H9 (cell line): ENCODE measurements around the gene MAGI1. TPM values are rescaled to one million over a fixed set of nuclear protein-coding genes. Genes with fewer than 3 reads are reported as not detected.

Experiments
- DNase-seq: peaks from one replicate; pipeline ENCODE4 v3.0.0-alpha.2; 2017
- H2AFZ ChIP-seq: one replicate; pipeline ENCODE4 v1.6.1; 2013; ENCODE audit warnings: mild to moderate bottlenecking, low read length, control low read depth, moderate library complexity
- H2AK5ac ChIP-seq: 2 replicates; pipeline ENCODE4 v1.6.1; 2013; ENCODE audit warnings: low read length, control low read depth, mixed read lengths; ENCODE audit not compliant: insufficient read length
- H2BK120ac ChIP-seq: one replicate; pipeline ENCODE4 v1.6.1; 2013; ENCODE audit warnings: low read depth, mild to moderate bottlenecking, low read length, control low read depth, inconsistent platforms; ENCODE audit not compliant: poor library complexity, severe bottlenecking
- H2BK12ac ChIP-seq: 2 replicates; pipeline ENCODE4 v1.6.1; 2013; ENCODE audit warnings: low read length, control low read depth, mixed read lengths, low read depth; ENCODE audit not compliant: insufficient read length
- H2BK15ac ChIP-seq: 2 replicates; pipeline ENCODE4 v1.6.1; 2013; ENCODE audit warnings: low read depth, low read length, control low read depth
- H2BK20ac ChIP-seq: one replicate; pipeline ENCODE4 v1.6.1; 2013; ENCODE audit warnings: low read depth, mild to moderate bottlenecking, low read length, control low read depth, inconsistent platforms; ENCODE audit not compliant: poor library complexity, severe bottlenecking
- H2BK5ac ChIP-seq: 2 replicates; pipeline ENCODE4 v1.6.1; 2013; ENCODE audit warnings: low read length, control low read depth, mixed read lengths; ENCODE audit not compliant: insufficient read length
- H3K14ac ChIP-seq: 2 replicates; pipeline ENCODE4 v1.6.1; 2013; ENCODE audit warnings: low read length, control low read depth; ENCODE audit not compliant: insufficient read depth
- H3K18ac ChIP-seq: 2 replicates; pipeline ENCODE4 v1.6.1; 2013; ENCODE audit warnings: low read depth, mild to moderate bottlenecking, mixed read lengths, low read length, control low read depth; ENCODE audit not compliant: insufficient read length
- H3K23ac ChIP-seq: 2 replicates; pipeline ENCODE4 v1.6.1; 2013; ENCODE audit warnings: low read length, control low read depth, mixed read lengths, low read depth; ENCODE audit not compliant: insufficient read length
- H3K23me2 ChIP-seq: 2 replicates; pipeline ENCODE4 v1.6.1; 2013; ENCODE audit warnings: low read depth, mild to moderate bottlenecking, mixed read lengths, low read length, control low read depth; ENCODE audit not compliant: insufficient read length, poor library complexity, severe bottlenecking
- H3K27ac ChIP-seq: 2 replicates; pipeline ENCODE4 v1.5.1; 2013; ENCODE audit warnings: low read length, control low read depth, mixed read lengths, low read depth; ENCODE audit not compliant: insufficient read length
- H3K27me3 ChIP-seq: 2 replicates; pipeline ENCODE4 v1.6.1; 2013; ENCODE audit warnings: low read length, control low read depth, inconsistent platforms; ENCODE audit not compliant: insufficient read depth
- H3K4ac ChIP-seq: 2 replicates; pipeline ENCODE4 v1.6.1; 2013; ENCODE audit warnings: low read depth, mild to moderate bottlenecking, control low read depth, inconsistent platforms, low read length, moderate library complexity
- H3K4me1 ChIP-seq: 2 replicates; pipeline ENCODE4 v1.6.1; 2013; ENCODE audit warnings: low read length, control low read depth, inconsistent platforms; ENCODE audit not compliant: insufficient read depth
- H3K4me2 ChIP-seq: 2 replicates; pipeline ENCODE4 v1.6.1; 2013; ENCODE audit warnings: low read length, control low read depth, mixed read lengths; ENCODE audit not compliant: insufficient read length, insufficient read depth
- H3K56ac ChIP-seq: 2 replicates; pipeline ENCODE4 v1.6.1; 2013; ENCODE audit warnings: low read depth, mild to moderate bottlenecking, mixed read lengths, low read length, control low read depth; ENCODE audit not compliant: insufficient read length
- H3K79me1 ChIP-seq: 2 replicates; pipeline ENCODE4 v1.6.1; 2013; ENCODE audit warnings: low read depth, mild to moderate bottlenecking, moderate library complexity, low read length, control low read depth, inconsistent platforms; ENCODE audit not compliant: insufficient read depth, poor library complexity, severe bottlenecking
- H3K79me2 ChIP-seq: 2 replicates; pipeline ENCODE4 v1.6.1; 2013; ENCODE audit warnings: low read length, control low read depth, inconsistent platforms; ENCODE audit not compliant: insufficient read depth
- H3K9ac ChIP-seq: 2 replicates; pipeline ENCODE4 v1.6.1; 2013; ENCODE audit warnings: low read length, control low read depth, mixed read lengths; ENCODE audit not compliant: insufficient read length; ENCODE audit errors: extremely low read depth
- H3K9me3 ChIP-seq: one replicate; pipeline ENCODE4 v1.6.1; 2013; ENCODE audit warnings: low read depth, low read length, inconsistent platforms; ENCODE audit not compliant: control insufficient read depth
- H3T11ph ChIP-seq: one replicate; pipeline ENCODE4 v1.6.1; 2013; ENCODE audit warnings: mild to moderate bottlenecking, low read length, control low read depth, inconsistent platforms
- H4K20me1 ChIP-seq: one replicate; pipeline ENCODE4 v1.6.1; 2013; ENCODE audit not compliant: control insufficient read depth, insufficient read length, insufficient read depth
- H4K5ac ChIP-seq: 2 replicates; pipeline ENCODE4 v1.6.1; 2013; ENCODE audit warnings: low read depth, mild to moderate bottlenecking, mixed read lengths, low read length, control low read depth; ENCODE audit not compliant: insufficient read length
- H4K8ac ChIP-seq: replicated peaks from 2 replicates; pipeline ENCODE4 v1.6.1; 2013; ENCODE audit warnings: low read length, control low read depth, mixed read lengths, low read depth; ENCODE audit not compliant: insufficient read length
- H4K91ac ChIP-seq: 2 replicates; pipeline ENCODE4 v1.6.1; 2013; ENCODE audit warnings: low read depth, mild to moderate bottlenecking, moderate library complexity, mixed read lengths, low read length, control low read depth; ENCODE audit not compliant: insufficient read length
- H3K27ac Mint-ChIP-seq, 3 experiments: 2 replicates in 2 of 3; 3 replicates in 1 of 3; pipeline ENCODE4 v1.8.0; 2020 to 2021; ENCODE audit warnings: mixed read lengths in 3 of 3, mild to moderate bottlenecking in 1 of 3, moderate library complexity in 1 of 3
- H3K27me3 Mint-ChIP-seq: 2 replicates; pipeline ENCODE4 v1.8.0; 2021; ENCODE audit warnings: low read depth, mild to moderate bottlenecking, moderate library complexity, mixed read lengths
- H3K36me3 Mint-ChIP-seq, 3 experiments: 2 replicates in 2 of 3; 3 replicates in 1 of 3; pipeline ENCODE4 v1.8.0; 2020 to 2021; ENCODE audit warnings: low read depth in 3 of 3, mixed read lengths in 3 of 3; ENCODE audit not compliant: insufficient read depth in 1 of 3
- H3K4me1 Mint-ChIP-seq, 2 experiments: 2 replicates each; pipeline ENCODE4 v1.8.0; 2020; ENCODE audit warnings: mixed read lengths in 2 of 2
- H3K4me3 Mint-ChIP-seq, 2 experiments: 2 replicates in 1 of 2; 3 replicates in 1 of 2; pipeline ENCODE4 v1.8.0; 2020 to 2021; ENCODE audit warnings: mild to moderate bottlenecking in 2 of 2, mixed read lengths in 2 of 2, moderate library complexity in 1 of 2
- H3K9me3 Mint-ChIP-seq, 2 experiments: 2 replicates in 1 of 2; 3 replicates in 1 of 2; pipeline ENCODE4 v1.8.0; 2020; ENCODE audit warnings: mild to moderate bottlenecking in 2 of 2, mixed read lengths in 2 of 2, moderate library complexity in 1 of 2
- CTCF ChIP-seq: fragments of 200-600 bp; sonication (generic); conservative IDR thresholded peaks from 3 replicates; pipeline ENCODE4 v1.8.0; 2021; ENCODE audit warnings: antibody characterized with exemption, mild to moderate bottlenecking
- WGBS: extraction: QIAGEN DNeasy Blood & Tissue Kit; methylation state at CpG from one replicate; pipeline ENCODE4 v1.1.7; 2013; ENCODE audit warnings: missing lambda C conversion rate, low lambda C conversion rate, mixed read lengths; ENCODE audit not compliant: insufficient read length; ENCODE audit errors: extremely low coverage; 5-methylcytosine and 5-hydroxymethylcytosine counted together
- total RNA-seq: library from RNA; stranded (reverse); gene quantifications from 2 replicates; pipeline ENCODE4 v1.2.1, GENCODE V29; 2021

Gene MAGI1
- total RNA-seq, 1 experiment from 2014 or later = 65.7 TPM

DNA sequence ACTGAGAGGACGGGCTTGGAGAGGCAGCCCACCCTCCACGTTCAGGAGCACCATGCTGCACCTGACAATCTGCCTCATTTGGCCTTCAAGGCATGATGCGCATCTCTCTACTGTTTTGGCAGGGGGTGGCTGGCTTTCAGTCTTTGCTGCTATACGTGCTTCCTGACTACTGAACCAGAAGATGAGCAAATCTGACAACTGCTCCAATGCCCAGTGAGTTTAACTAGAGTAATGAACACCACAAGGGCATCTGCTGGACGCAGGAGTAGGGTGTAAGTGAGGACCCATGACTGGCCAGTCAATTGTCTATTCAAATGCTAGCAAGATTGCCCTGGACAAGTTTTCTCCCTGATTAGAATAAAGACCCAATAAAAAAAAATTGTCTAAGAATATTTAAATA lies 335.7 kb downstream of the MAGI1 start:
- H2AFZ ChIP-seq = no peak overlapping the region
- no peak overlapping the region for H3K4me3 Mint-ChIP-seq
- H2BK20ac ChIP-seq = no peak overlapping the region
- H4K91ac ChIP-seq = no peak overlapping the region
- peaks cover 2 to 3% of the 10 kb centered on the region in 2 experiments; a peak in 2 of 5 replicates for H3K9me3 Mint-ChIP-seq
- no peak overlapping the region; a peak in 1 of 7 replicates for H3K27ac Mint-ChIP-seq
- peaks cover 2% of the 10 kb centered on the region for H3K4me1 ChIP-seq
- no peak overlapping the region for H2BK12ac ChIP-seq
- H3K23me2 ChIP-seq = no peaks in the 10 kb centered on the region
- no peak overlapping the region for H2AK5ac ChIP-seq
- H3K79me1 ChIP-seq = no peaks in the 10 kb centered on the region
- WGBS = no CpG with 5 or more reads among the region's 5 CpGs
- H3K23ac ChIP-seq = no peak overlapping the region
- no peak overlapping the region for H2BK120ac ChIP-seq
- no peak overlapping the region for H3K56ac ChIP-seq
- H3K79me2 ChIP-seq = 0 out of 2 replicates have a peak, but pooled peaks cover 1% of the 10 kb centered on the region
- H3K4me1 Mint-ChIP-seq = peaks cover 9 to 12% of the 10 kb centered on the region in 2 experiments
- no peak overlapping the region for H4K5ac ChIP-seq
- H3T11ph ChIP-seq = no peak overlapping the region
- TF ChIP-seq CTCF = no peak
- H3K27me3 Mint-ChIP-seq = no peaks in the 10 kb centered on the region
- no peak for DNase-seq
- H3K14ac ChIP-seq = no peak overlapping the region
- H2BK5ac ChIP-seq = no peak overlapping the region
- H3K9me3 ChIP-seq = no peaks in the 10 kb centered on the region
- H3K4me2 ChIP-seq = no peak overlapping the region
- H4K20me1 ChIP-seq = no peaks in the 10 kb centered on the region
- H3K9ac ChIP-seq = no peak overlapping the region
- H3K36me3 Mint-ChIP-seq = peaks cover 2 to 5% (median 3%) of the 10 kb centered on the region in 3 experiments; a peak in 4 of 7 replicates
- no peak overlapping the region for H3K27ac ChIP-seq
- H2BK15ac ChIP-seq = no peak overlapping the region
- no peaks in the 10 kb centered on the region for H3K27me3 ChIP-seq
- no peak overlapping the region for H4K8ac ChIP-seq
- no peak overlapping the region for H3K4ac ChIP-seq
- H3K18ac ChIP-seq = no peak overlapping the region
